ENCODE data around the gene OASL. TPM values are rescaled to one million over a fixed set of nuclear protein-coding genes. Genes with fewer than 3 reads are reported as not detected.

The OASL gene
- total and polyA plus RNA-seq, 10 donors: 1.9 to 4.8 (median 3.4) TPM

DNA sequence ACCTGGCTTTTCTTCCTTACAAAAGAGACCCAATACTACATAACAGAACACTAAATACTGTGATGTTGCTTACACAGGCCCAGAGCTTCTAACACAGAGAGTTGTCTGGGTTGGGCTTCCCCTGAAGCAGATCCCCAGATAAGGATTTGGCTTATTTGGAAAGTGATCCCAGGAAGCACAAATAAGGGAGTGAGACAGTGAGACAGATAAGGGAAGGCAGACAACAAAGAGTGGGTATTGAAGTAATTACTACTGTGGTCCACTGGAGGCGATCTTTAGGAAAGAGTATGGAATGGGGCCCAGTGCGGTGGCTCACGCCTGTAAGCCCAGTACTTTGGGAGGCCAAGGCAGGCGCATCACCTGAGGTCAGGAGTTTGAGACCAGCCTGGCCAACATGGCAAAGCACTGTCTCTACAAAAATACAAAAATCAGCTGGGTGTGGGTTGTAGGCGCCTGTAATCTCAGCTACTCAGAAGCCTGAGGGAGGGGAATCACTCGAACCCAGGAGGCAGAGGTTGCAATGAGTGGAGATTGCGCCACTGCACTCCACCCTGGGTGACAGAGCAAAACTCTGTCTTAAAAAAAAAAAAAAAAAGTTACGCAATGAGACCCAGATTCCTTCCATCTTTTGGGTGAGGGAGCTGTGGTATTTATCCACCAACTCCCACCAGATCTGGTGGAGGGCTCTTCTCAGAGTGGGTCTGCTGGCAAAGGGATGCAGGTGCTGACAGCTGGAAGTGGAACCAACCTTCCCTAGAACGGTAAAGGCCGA, 12.6 kb downstream of the OASL start:
- Histone ChIP-seq H3K9me3 (no peaks in the 10 kb centered on the region), H3K36me3 (peaks cover 0 to 53% (median 4%) of the 10 kb centered on the region in 6 donors), H3K4me1 (peaks cover 0 to 5% (median 0%) of the 10 kb centered on the region in 6 donors), H3K4me3 (no peak overlapping the region), H3K27ac (peak overlapping the region in 3 of 8 donors; percentile 33 to 81 (median 65)), H3K27me3 (replicated peaks in 1 of 7) (no peaks in the 10 kb centered on the region)
- intact Hi-C loops (cut with DNase I; ENCODE audit: low total_unique reads): no loop called here
- TF ChIP-seq, protein P1, sequence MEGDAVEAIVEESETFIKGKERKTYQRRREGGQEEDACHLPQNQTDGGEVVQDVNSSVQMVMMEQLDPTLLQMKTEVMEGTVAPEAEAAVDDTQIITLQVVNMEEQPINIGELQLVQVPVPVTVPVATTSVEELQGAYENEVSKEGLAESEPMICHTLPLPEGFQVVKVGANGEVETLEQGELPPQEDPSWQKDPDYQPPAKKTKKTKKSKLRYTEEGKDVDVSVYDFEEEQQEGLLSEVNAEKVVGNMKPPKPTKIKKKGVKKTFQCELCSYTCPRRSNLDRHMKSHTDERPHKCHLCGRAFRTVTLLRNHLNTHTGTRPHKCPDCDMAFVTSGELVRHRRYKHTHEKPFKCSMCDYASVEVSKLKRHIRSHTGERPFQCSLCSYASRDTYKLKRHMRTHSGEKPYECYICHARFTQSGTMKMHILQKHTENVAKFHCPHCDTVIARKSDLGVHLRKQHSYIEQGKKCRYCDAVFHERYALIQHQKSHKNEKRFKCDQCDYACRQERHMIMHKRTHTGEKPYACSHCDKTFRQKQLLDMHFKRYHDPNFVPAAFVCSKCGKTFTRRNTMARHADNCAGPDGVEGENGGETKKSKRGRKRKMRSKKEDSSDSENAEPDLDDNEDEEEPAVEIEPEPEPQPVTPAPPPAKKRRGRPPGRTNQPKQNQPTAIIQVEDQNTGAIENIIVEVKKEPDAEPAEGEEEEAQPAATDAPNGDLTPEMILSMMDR (IDR thresholded peaks at IDR 0.05 in 8 of 11, conservative IDR thresholded peaks at IDR 0.05 in 3 of 11): no peak
- no peak for TF ChIP-seq POLR2A (IDR thresholded peaks at IDR 0.05)
- TF ChIP-seq POLR2AphosphoS5 (IDR thresholded peaks at IDR 0.05): no peak
- no peak for DNase-seq
- WGBS, 5 donors: 82 to 94% (median 90%) methylated on average over 10 of the region's 10 CpGs

DNA sequence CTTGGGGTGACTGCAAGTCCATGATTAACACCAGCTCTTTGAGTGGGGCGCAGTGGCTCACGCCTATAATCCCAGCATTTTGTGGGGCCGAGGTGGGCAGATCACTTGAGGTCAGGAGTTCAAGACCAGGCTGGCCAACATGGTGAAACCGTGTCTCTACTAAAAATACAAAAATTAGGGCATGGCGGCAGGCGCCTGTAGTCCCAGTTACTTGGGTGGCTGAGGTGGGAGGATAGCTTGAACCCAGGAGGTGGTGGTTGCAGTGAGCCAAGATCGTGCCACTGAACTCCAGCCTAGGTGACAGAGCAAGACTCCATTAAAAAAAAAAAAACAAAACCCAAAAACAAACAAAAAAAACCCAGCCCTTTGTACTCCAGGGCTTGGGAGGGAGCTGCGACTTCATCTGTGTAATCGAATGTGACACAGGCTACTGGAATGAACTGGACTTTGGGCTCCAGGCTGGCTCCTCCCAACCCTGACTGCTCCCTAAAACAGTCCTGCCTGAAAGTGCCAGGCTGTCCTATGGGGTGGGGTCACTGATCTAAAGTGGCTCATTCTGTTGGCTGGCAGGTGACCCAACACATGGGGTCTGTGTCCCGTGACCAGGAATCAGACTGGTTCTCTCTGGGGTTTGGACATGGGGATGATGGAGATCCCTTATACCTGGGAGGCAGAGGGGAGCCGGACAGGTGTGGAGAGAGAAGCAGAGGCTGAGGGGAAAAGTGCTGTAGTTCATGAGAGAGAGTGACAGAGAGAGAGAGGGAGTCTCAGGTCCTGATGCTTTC, 13.4 kb downstream of the OASL start:
- Histone ChIP-seq H3K36me3 (peaks cover 0 to 53% (median under 1%) of the 10 kb centered on the region in 6 donors), H3K27me3 (replicated peaks in 1 of 7) (no peaks in the 10 kb centered on the region), H3K27ac (peak overlapping the region in 3 of 8 donors; percentile 36 to 81 (median 65)), H3K9me3 (no peaks in the 10 kb centered on the region), H3K4me3 (no peak overlapping the region), H3K4me1 (peaks cover 0 to 5% (median 0%) of the 10 kb centered on the region in 6 donors)
- intact Hi-C loops (cut with DNase I; ENCODE audit: low total_unique reads): no loop called here
- TF ChIP-seq POLR2AphosphoS5 (IDR thresholded peaks at IDR 0.05) (no peak), POLR2A (IDR thresholded peaks at IDR 0.05) (no peak)
- TF ChIP-seq, protein P1 (IDR thresholded peaks at IDR 0.05 in 8 of 11, conservative IDR thresholded peaks at IDR 0.05 in 3 of 11): no peak
- 91 to 98% (median 95%) methylated on average over 11 of the region's 11 CpGs for WGBS, 5 donors
- no peak for DNase-seq

DNA sequence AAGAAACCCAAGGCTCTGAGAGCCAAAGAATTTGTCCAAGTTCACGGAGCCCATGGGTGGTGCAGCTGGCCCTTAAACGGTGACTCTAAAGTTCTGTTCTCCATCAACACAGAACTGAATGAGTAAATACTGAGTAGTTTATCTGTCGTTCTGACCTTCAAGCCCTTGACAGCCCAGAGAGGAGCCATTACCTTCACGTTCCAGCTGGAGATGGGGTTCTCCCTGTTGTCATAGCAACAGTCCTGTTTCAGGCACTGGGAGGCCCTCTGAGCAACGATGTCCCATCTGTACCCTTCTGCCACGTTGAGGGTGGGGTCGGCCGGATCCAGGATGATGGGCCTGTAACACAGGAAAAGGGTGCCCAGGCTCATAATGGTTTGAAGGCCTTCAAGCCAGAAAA, 15.2 kb downstream of the OASL start:
- peak overlapping the region in 1 of 8 donors; percentile 81 for H3K27ac ChIP-seq
- peaks cover 0 to 5% (median 0%) of the 10 kb centered on the region in 6 donors for H3K4me1 ChIP-seq
- no peaks in the 10 kb centered on the region for H3K27me3 ChIP-seq (replicated peaks in 1 of 7)
- intact Hi-C loops (cut with DNase I; ENCODE audit: low total_unique reads): no loop called here
- 68 to 83% (median 80%) methylated on average over 8 of the region's 8 CpGs for WGBS, 5 donors
- H3K9me3 ChIP-seq: no peaks in the 10 kb centered on the region
- TF ChIP-seq POLR2A (IDR thresholded peaks at IDR 0.05) (no peak), POLR2AphosphoS5 (IDR thresholded peaks at IDR 0.05) (no peak)
- TF ChIP-seq, protein P1 (IDR thresholded peaks at IDR 0.05 in 8 of 11, conservative IDR thresholded peaks at IDR 0.05 in 3 of 11): no peak
- peaks cover 0 to 56% (median 0%) of the 10 kb centered on the region in 6 donors for H3K36me3 ChIP-seq
- H3K4me3 ChIP-seq: no peak overlapping the region
- peak; percentile 42 for DNase-seq

DNA sequence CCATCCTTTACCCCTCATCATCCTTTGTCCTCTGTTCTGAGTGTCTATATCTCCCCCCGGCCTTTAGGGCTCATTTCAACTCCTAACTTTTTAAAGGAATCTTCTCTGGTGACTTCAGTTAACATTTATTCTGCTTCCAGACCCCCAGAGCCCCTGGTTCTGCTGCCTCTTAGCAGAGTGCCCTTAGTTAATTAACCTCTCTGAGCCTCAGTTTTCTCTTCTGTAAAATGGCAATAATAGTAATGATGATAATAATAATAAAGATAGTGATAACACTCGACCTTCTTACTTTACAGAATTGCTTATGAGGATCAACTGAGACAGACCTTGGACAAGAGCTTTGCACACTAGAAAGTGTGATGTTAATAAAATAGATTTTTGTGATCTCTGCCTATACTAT, 16.3 kb downstream of the OASL start:
- Histone ChIP-seq H3K4me3 (no peak overlapping the region), H3K9me3 (no peaks in the 10 kb centered on the region), H3K36me3 (peaks cover 0 to 50% (median 0%) of the 10 kb centered on the region in 6 donors), H3K27ac (no peak overlapping the region), H3K4me1 (peaks cover 0 to 5% (median 0%) of the 10 kb centered on the region in 6 donors), H3K27me3 (replicated peaks in 1 of 7) (no peaks in the 10 kb centered on the region)
- 64 to 78% (median 75%) methylated on average over 2 of the region's 2 CpGs for WGBS, 5 donors
- no peak for DNase-seq
- TF ChIP-seq, protein P1 (IDR thresholded peaks at IDR 0.05 in 8 of 11, conservative IDR thresholded peaks at IDR 0.05 in 3 of 11): no peak
- no peak for TF ChIP-seq POLR2AphosphoS5 (IDR thresholded peaks at IDR 0.05)
- TF ChIP-seq POLR2A (IDR thresholded peaks at IDR 0.05): no peak
- intact Hi-C loops (cut with DNase I; ENCODE audit: low total_unique reads): no loop called here

Data from spleen (tissue), 11 donors.